Neural cell (in vitro differentiated cells): ENCODE results near the gene FBXL17. TPM values are rescaled to one million over a fixed set of nuclear protein-coding genes. Genes with fewer than 3 reads are reported as not detected.

ENCODE experiments used
- H2AFZ ChIP-seq: fragments of 200-600, 300-800 bp; sonication (generic), shearing (Covaris generic); 2 replicates; pipeline ENCODE4 v1.6.0; 2014; ENCODE audit warnings: low read depth, mild to moderate bottlenecking, antibody characterized with exemption, low read length, moderate library complexity
- H3F3A ChIP-seq: fragments of 200-600 bp; shearing (Covaris generic); 2 replicates; pipeline ENCODE4 v1.6.1; 2016; ENCODE audit warnings: mild to moderate bottlenecking, moderate library complexity, mixed read lengths, antibody characterized with exemption, low read length; ENCODE audit not compliant: insufficient read depth, poor library complexity, severe bottlenecking
- H3K27ac ChIP-seq: fragments of 200-600, 300-800 bp; sonication (generic), shearing (Covaris generic); 2 replicates; pipeline ENCODE4 v1.5.1; 2014; ENCODE audit warnings: mild to moderate bottlenecking, low read length, moderate library complexity
- H3K27me3 ChIP-seq: fragments of 300-800, 200-600 bp; sonication (generic), shearing (Covaris generic); 2 replicates; pipeline ENCODE4 v1.6.0; 2014; ENCODE audit warnings: mild to moderate bottlenecking, low read depth, low read length, moderate library complexity; ENCODE audit not compliant: insufficient read depth
- H3K36me3 ChIP-seq: fragments of 300-800, 200-600 bp; sonication (generic), shearing (Covaris generic); 2 replicates; pipeline ENCODE4 v1.5.1; 2014; ENCODE audit warnings: mild to moderate bottlenecking, antibody characterized with exemption, low read length, moderate library complexity; ENCODE audit not compliant: insufficient read depth
- H3K4me2 ChIP-seq: fragments of 300-800, 200-600 bp; sonication (generic), shearing (Covaris generic); 2 replicates; pipeline ENCODE4 v1.6.0; 2014; ENCODE audit warnings: mild to moderate bottlenecking, low read length
- H3K4me3 ChIP-seq: fragments of 300-800, 200-600 bp; sonication (generic), shearing (Covaris generic); 2 replicates; pipeline ENCODE4 v1.5.1; 2014; ENCODE audit warnings: mild to moderate bottlenecking, low read length, moderate library complexity
- H3K79me2 ChIP-seq: fragments of 200-600 bp; shearing (Covaris generic); replicated peaks from 2 replicates; pipeline ENCODE4 v1.6.0; 2014; ENCODE audit warnings: mild to moderate bottlenecking, low read length, moderate library complexity; ENCODE audit not compliant: insufficient read depth
- H3K9ac ChIP-seq: fragments of 300-800, 200-600 bp; sonication (generic), shearing (Covaris generic); 2 replicates; pipeline ENCODE4 v1.6.1; 2016; ENCODE audit warnings: mild to moderate bottlenecking, low read length, mixed read lengths
- H3K9me2 ChIP-seq: fragments of 200-600 bp; shearing (Covaris generic); 2 replicates; pipeline ENCODE4 v1.6.1; 2016; ENCODE audit warnings: mild to moderate bottlenecking, low read length, mixed read lengths; ENCODE audit not compliant: insufficient read depth
- H3K9me3 ChIP-seq: fragments of 200-600, 300-800 bp; sonication (generic), shearing (Covaris generic); 2 replicates; pipeline ENCODE4 v1.6.1; 2016; ENCODE audit warnings: mild to moderate bottlenecking, mixed run types, low read length, moderate library complexity, mixed read lengths
- H4K20me1 ChIP-seq: fragments of 200-600 bp; shearing (Covaris generic); 2 replicates; pipeline ENCODE4 v1.6.1; 2016; ENCODE audit warnings: mild to moderate bottlenecking, mixed run types; ENCODE audit not compliant: insufficient read depth
- EP300 ChIP-seq: fragments of 450-650 bp; conservative IDR thresholded peaks from 2 replicates; pipeline ENCODE4 v1.6.1; 2014; ENCODE audit warnings: antibody characterized with exemption, mild to moderate bottlenecking, moderate library complexity; ENCODE audit not compliant: poor library complexity, severe bottlenecking
- EZH2 ChIP-seq: fragments of 200-600, 300-800 bp; shearing (Covaris generic), sonication (generic); IDR thresholded peaks from 2 replicates; pipeline ENCODE4 v1.6.1; 2014; ENCODE audit warnings: antibody characterized with exemption, low read length, borderline replicate concordance, mild to moderate bottlenecking; ENCODE audit not compliant: insufficient read depth, poor library complexity, severe bottlenecking
- MXI1 ChIP-seq: fragments of 450-650 bp; conservative IDR thresholded peaks from 2 replicates; pipeline ENCODE4 v1.6.1; 2014; ENCODE audit warnings: antibody characterized with exemption, mild to moderate bottlenecking; ENCODE audit not compliant: poor library complexity, severe bottlenecking
- POLR2AphosphoS5 ChIP-seq: IDR thresholded peaks from 2 replicates; pipeline ENCODE4 v1.6.1; 2012
- RAD21 ChIP-seq: fragments of 450-650 bp; conservative IDR thresholded peaks from 2 replicates; pipeline ENCODE4 v1.6.1; 2014; ENCODE audit warnings: antibody characterized with exemption, mild to moderate bottlenecking, moderate library complexity
- SMC3 ChIP-seq: fragments of 450-650 bp; conservative IDR thresholded peaks from 2 replicates; pipeline ENCODE4 v1.6.1; 2014; ENCODE audit warnings: antibody characterized with exemption, mild to moderate bottlenecking, moderate library complexity; ENCODE audit not compliant: poor library complexity
- TAF1 ChIP-seq: IDR thresholded peaks from 2 replicates; pipeline ENCODE4 v1.6.1; 2012; ENCODE audit warnings: low read depth
- polyA plus RNA-seq: library from polyadenylated mRNA; depleted of rRNA; stranded (reverse); fragments of >200 nt; gene quantifications from 2 replicates; pipeline ENCODE4 v1.2.3, GENCODE V29; 2014
- TF ChIP-seq, protein P1 (sequence below): fragments of 450-650 bp; IDR thresholded peaks from 2 replicates; pipeline ENCODE4 v1.5.1; 2014; ENCODE audit warnings: antibody characterized with exemption, mild to moderate bottlenecking, moderate library complexity; ENCODE audit not compliant: poor library complexity, severe bottlenecking
- TF ChIP-seq, protein P2 (sequence below): IDR thresholded peaks from 2 replicates; pipeline ENCODE4 v1.6.1; 2012; ENCODE audit warnings: borderline replicate concordance

Gene FBXL17
- polyA plus RNA-seq, 1 donor from 2014 or later = 19.6 TPM

DNA sequence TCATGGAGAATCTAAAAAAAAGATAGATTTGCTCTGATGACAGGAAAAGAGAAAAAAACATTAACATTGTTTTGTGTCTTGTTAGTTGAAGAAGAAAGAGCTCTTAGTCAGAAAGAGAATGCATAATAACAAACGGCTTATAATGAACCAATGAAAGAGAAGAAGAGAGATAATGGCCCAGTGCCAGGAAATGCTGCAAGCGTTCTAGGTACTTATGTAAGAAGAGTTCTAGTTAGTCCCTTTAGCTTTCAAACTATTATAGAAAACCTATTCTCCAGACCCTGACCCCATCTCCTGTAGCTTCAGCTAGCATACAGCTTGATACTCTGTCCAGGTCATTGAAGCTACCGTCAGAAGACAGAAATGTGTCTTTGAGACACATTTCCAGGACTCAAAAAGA, 70.2 kb downstream of the FBXL17 start:
- H3K79me2 ChIP-seq = no peaks in the 10 kb centered on the region
- no peaks in the 10 kb centered on the region for H4K20me1 ChIP-seq
- no peak for TF ChIP-seq POLR2AphosphoS5
- TF ChIP-seq MXI1 = no peak
- TF ChIP-seq SMC3 = no peak
- TF ChIP-seq EZH2 = no peak
- TF ChIP-seq, protein P1, sequence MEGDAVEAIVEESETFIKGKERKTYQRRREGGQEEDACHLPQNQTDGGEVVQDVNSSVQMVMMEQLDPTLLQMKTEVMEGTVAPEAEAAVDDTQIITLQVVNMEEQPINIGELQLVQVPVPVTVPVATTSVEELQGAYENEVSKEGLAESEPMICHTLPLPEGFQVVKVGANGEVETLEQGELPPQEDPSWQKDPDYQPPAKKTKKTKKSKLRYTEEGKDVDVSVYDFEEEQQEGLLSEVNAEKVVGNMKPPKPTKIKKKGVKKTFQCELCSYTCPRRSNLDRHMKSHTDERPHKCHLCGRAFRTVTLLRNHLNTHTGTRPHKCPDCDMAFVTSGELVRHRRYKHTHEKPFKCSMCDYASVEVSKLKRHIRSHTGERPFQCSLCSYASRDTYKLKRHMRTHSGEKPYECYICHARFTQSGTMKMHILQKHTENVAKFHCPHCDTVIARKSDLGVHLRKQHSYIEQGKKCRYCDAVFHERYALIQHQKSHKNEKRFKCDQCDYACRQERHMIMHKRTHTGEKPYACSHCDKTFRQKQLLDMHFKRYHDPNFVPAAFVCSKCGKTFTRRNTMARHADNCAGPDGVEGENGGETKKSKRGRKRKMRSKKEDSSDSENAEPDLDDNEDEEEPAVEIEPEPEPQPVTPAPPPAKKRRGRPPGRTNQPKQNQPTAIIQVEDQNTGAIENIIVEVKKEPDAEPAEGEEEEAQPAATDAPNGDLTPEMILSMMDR = no peak
- no peak for TF ChIP-seq EP300
- no peak for TF ChIP-seq TAF1
- TF ChIP-seq RAD21 = no peak
- TF ChIP-seq, protein P2, sequence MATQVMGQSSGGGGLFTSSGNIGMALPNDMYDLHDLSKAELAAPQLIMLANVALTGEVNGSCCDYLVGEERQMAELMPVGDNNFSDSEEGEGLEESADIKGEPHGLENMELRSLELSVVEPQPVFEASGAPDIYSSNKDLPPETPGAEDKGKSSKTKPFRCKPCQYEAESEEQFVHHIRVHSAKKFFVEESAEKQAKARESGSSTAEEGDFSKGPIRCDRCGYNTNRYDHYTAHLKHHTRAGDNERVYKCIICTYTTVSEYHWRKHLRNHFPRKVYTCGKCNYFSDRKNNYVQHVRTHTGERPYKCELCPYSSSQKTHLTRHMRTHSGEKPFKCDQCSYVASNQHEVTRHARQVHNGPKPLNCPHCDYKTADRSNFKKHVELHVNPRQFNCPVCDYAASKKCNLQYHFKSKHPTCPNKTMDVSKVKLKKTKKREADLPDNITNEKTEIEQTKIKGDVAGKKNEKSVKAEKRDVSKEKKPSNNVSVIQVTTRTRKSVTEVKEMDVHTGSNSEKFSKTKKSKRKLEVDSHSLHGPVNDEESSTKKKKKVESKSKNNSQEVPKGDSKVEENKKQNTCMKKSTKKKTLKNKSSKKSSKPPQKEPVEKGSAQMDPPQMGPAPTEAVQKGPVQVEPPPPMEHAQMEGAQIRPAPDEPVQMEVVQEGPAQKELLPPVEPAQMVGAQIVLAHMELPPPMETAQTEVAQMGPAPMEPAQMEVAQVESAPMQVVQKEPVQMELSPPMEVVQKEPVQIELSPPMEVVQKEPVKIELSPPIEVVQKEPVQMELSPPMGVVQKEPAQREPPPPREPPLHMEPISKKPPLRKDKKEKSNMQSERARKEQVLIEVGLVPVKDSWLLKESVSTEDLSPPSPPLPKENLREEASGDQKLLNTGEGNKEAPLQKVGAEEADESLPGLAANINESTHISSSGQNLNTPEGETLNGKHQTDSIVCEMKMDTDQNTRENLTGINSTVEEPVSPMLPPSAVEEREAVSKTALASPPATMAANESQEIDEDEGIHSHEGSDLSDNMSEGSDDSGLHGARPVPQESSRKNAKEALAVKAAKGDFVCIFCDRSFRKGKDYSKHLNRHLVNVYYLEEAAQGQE = no peak
- no peaks in the 10 kb centered on the region for H3F3A ChIP-seq
- H2AFZ ChIP-seq = no peak overlapping the region
- H3K27ac ChIP-seq = no peak overlapping the region
- H3K27me3 ChIP-seq = no peaks in the 10 kb centered on the region
- H3K9me2 ChIP-seq = no peaks in the 10 kb centered on the region
- no peak overlapping the region for H3K4me2 ChIP-seq
- no peak overlapping the region for H3K4me3 ChIP-seq
- no peak overlapping the region for H3K9ac ChIP-seq
- no peaks in the 10 kb centered on the region for H3K9me3 ChIP-seq
- no peaks in the 10 kb centered on the region for H3K36me3 ChIP-seq

DNA sequence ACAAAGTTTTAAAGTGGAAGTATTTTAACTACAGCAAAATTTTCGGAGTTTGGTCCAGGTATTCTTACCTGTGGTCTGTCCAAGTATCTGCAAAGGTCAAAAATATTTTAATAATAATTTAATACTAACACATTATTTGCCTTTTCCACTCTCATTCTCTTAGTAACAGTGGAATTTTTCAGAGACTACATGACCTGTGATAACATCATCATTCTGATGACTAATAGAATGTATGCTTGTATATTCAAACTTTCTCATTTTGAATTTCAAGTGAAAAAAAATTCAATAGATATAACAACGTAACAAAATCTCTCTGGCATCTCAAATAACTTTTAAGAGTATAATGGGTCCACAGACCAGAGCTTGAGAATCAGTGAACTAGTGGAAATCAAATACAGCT, 78.3 kb downstream of the FBXL17 start:
- Histone ChIP-seq H3K9ac (no peak overlapping the region), H3F3A (no peaks in the 10 kb centered on the region), H3K79me2 (no peaks in the 10 kb centered on the region), H2AFZ (no peak overlapping the region), H3K27ac (no peak overlapping the region), H3K4me2 (no peak overlapping the region), H3K9me2 (no peaks in the 10 kb centered on the region), H4K20me1 (no peaks in the 10 kb centered on the region), H3K4me3 (no peak overlapping the region), H3K27me3 (no peaks in the 10 kb centered on the region), H3K36me3 (no peaks in the 10 kb centered on the region), H3K9me3 (no peaks in the 10 kb centered on the region)
- TF ChIP-seq POLR2AphosphoS5 (no peak), MXI1 (no peak), RAD21 (no peak), TAF1 (no peak), SMC3 (no peak), EP300 (no peak), EZH2 (no peak)
- TF ChIP-seq, protein P1 = no peak
- TF ChIP-seq, protein P2 = no peak
